ENCODE results near the gene DNASE1L1.

DNA sequence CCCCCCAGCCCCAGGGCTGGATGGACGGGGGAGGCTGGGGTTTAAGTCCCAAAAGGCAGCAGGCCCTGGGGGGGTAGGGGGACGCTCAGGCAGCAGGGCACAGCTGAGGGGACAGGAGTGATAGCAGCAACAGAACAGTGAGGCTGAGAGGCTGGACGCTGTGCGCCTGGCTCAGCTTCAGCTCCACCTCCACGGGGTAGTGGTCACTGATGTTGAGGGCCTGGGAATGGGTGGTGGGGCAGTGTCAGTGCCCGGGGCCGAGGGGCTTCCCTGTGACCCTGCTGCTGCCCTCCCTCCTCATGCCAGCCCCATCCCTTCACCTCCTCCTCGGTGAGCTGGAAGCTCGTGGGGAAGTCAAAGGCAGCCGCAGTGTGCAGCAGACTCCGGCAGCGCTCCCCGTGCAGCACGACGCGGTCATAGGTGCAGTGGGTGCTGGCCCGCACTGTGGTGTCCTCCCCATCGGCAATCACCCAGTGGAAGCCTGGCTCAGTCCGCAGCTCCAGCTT lies 6.4 kb downstream of the DNASE1L1 start:
- TF ChIP-seq, protein P1, sequence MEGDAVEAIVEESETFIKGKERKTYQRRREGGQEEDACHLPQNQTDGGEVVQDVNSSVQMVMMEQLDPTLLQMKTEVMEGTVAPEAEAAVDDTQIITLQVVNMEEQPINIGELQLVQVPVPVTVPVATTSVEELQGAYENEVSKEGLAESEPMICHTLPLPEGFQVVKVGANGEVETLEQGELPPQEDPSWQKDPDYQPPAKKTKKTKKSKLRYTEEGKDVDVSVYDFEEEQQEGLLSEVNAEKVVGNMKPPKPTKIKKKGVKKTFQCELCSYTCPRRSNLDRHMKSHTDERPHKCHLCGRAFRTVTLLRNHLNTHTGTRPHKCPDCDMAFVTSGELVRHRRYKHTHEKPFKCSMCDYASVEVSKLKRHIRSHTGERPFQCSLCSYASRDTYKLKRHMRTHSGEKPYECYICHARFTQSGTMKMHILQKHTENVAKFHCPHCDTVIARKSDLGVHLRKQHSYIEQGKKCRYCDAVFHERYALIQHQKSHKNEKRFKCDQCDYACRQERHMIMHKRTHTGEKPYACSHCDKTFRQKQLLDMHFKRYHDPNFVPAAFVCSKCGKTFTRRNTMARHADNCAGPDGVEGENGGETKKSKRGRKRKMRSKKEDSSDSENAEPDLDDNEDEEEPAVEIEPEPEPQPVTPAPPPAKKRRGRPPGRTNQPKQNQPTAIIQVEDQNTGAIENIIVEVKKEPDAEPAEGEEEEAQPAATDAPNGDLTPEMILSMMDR (IDR thresholded peaks at IDR 0.05; ENCODE audit: low read depth, low read length) = no peak
- TF ChIP-seq, protein P2, sequence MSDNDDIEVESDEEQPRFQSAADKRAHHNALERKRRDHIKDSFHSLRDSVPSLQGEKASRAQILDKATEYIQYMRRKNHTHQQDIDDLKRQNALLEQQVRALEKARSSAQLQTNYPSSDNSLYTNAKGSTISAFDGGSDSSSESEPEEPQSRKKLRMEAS (IDR thresholded peaks at IDR 0.05; ENCODE audit: low read depth, low read length) = no peak
- TF ChIP-seq MYC (IDR thresholded peaks at IDR 0.05; ENCODE audit: low read depth, low read length) (no peak), POLR2A (IDR thresholded peaks at IDR 0.05; ENCODE audit: extremely low read depth, insufficient read length) (no peak)
